ENCODE measurements around the gene RBMY1E. TPM values are rescaled to one million over a fixed set of nuclear protein-coding genes. Genes with fewer than 3 reads are reported as not detected.
"Not testable (repeated sequence)": the region's sequence is repeated elsewhere in the genome, so short reads cannot be mapped to it uniquely, and the experiment has no call there.

RBMY1E gene
- total RNA-seq = not detected in 2 replicates

GRCh38 chrY:21917932-21918331 is at the start of gene RBMY1E:
Gene RBMY1E (minus strand): TSS chrY:21918032. CDS start chrY:21916054, 1,978 bp downstream.
- not testable (repeated sequence) for DNase-seq (ENCODE audit: low read depth in 2 of 2)

GRCh38 chrY:21894426-21894825 is 23.4 kb downstream of the RBMY1E start, which contains the start of gene RBMY1D:
Gene RBMY1D (minus strand): TSS chrY:21894526. CDS start chrY:21892513, 2,013 bp downstream.
- DNase-seq (ENCODE audit: low read depth in 2 of 2) = not testable (repeated sequence)

DNA sequence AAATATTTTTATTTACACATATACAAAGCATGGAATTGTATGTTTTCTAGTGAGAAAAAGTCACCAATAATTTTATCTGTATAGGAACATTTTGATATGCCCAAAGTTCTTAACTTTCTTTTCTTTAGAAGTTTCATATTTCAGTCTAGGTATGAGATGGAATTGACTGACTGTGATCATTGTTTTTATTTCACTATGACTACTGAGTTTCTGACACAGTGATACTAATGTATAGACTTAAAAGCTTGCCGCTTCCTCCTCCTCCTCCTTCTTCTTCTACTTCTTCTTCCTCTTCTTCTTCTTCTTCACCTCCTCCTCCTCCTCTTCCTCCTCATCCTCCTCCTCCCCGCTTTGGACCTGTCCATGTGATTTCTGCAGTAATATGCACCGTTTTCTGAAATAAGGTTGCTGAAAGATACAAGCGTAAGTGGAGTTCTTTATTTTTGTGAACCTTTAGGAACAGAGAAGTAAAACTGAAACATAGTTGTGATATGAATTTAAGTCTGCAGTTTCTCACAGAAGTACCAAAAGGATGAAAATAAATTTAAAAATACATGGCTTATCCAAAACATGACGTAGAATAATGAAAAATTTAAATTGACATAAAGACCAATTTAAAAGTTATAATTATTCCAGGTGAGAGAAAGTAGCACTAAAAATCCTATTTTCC is 48.3 kb downstream of the RBMY1E start:
- not testable (repeated sequence) for DNase-seq (ENCODE audit: low read depth in 2 of 2)

Other genes starting within 250 kb of the RBMY1E start
- gene RBMY1D, start 23.5 kb downstream of the RBMY1E start, total RNA-seq = not detected in 2 replicates